GM10266 (cell line): ENCODE data around the gene C10orf62.

Experiments used
- DNase-seq: peaks from one replicate; pipeline ENCODE4 v3.0.0; 2012; ENCODE audit errors: extremely low spot score
- TF ChIP-seq, protein P1 (sequence below): IDR thresholded peaks from 2 replicates; pipeline ENCODE4 v1.5.1; 2012; ENCODE audit warnings: mild to moderate bottlenecking, low read depth; ENCODE audit not compliant: control insufficient read depth, insufficient read depth; ENCODE audit errors: missing control alignments

C10orf62 gene

GRCh38 chr10:97563337-97563736 lies 26.2 kb upstream of the C10orf62 start:
- TF ChIP-seq, protein P1, sequence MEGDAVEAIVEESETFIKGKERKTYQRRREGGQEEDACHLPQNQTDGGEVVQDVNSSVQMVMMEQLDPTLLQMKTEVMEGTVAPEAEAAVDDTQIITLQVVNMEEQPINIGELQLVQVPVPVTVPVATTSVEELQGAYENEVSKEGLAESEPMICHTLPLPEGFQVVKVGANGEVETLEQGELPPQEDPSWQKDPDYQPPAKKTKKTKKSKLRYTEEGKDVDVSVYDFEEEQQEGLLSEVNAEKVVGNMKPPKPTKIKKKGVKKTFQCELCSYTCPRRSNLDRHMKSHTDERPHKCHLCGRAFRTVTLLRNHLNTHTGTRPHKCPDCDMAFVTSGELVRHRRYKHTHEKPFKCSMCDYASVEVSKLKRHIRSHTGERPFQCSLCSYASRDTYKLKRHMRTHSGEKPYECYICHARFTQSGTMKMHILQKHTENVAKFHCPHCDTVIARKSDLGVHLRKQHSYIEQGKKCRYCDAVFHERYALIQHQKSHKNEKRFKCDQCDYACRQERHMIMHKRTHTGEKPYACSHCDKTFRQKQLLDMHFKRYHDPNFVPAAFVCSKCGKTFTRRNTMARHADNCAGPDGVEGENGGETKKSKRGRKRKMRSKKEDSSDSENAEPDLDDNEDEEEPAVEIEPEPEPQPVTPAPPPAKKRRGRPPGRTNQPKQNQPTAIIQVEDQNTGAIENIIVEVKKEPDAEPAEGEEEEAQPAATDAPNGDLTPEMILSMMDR: no peak
- no peak for DNase-seq

GRCh38 chr10:97564776-97565175 lies 24.7 kb upstream of the C10orf62 start:
- TF ChIP-seq, protein P1: no peak
- no peak for DNase-seq

DNA sequence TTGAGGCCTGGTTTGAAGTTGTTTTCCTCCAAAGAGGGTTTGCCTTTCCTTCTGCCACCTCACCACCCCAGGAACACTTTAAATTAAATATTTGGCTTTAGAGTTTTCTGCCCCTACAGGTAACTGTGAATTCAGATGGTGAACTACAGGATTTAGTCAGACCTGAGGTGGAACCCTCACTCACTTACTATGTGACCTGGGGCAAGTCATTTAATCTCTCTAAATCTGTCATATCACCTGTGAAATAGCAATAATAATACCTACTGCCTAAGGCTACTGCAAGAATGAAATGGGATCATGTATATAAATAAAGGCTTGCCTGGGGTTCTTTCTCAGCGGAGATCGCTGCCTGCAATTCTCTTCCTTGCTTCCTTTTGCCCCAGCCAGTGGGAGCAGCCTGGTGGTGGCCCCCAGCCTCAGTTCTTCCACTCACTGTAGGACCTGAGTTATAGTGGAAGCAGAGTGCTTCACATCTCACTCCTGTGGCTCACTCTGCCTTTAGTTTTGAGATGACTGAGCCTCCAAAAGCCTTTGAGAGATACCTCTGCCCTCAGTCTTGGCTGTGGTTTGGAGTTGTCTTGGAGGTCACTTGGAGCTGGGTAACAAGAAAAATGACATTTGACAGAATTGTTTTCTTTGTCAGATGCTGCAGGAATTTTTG lies 23.1 kb upstream of the C10orf62 start:
- DNase-seq: no peak
- TF ChIP-seq, protein P1: no peak

DNA sequence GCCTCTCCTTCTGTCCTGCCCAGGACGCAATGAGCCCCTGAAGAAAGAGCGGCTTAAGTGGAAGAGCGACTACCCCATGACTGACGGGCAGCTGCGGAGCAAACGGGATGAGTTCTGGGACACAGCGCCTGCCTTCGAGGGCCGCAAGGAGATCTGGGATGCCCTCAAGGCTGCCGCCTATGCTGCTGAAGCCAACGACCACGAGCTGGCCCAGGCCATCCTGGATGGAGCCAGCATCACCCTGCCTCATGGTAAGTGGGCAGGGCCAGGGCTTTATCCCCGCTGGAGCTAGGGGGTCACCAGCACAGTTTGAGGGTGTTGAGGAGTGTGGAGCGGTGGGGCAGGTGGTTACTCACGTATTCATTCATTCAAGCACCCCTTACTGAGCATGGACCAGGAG lies 21.6 kb upstream of the C10orf62 start:
- TF ChIP-seq, protein P1: no peak
- DNase-seq: no peak

DNA sequence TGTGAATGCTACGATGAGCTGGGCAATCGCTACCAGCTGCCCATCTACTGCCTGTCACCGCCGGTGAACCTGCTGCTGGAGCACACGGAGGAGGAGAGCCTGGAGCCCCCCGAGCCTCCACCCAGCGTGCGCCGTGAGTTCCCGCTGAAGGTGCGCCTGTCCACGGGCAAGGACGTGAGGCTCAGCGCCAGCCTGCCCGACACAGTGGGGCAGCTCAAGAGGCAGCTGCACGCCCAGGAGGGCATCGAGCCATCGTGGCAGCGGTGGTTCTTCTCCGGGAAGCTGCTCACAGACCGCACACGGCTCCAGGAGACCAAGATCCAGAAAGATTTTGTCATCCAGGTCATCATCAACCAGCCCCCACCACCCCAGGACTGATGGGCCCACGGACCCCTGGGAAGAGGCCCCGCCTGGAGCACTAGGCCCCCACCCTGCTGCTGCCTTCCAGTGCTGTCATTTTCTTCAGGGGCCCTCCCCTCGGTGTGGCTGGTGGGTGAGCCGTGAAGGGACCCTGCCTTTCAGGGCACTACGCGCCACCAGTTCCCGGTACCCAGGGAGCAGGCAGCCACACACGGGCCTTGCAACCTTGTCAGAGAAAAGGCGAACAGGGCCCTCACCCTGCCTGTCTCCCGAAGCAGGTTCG lies 19.3 kb upstream of the C10orf62 start:
- TF ChIP-seq, protein P1: no peak
- no peak for DNase-seq

DNA sequence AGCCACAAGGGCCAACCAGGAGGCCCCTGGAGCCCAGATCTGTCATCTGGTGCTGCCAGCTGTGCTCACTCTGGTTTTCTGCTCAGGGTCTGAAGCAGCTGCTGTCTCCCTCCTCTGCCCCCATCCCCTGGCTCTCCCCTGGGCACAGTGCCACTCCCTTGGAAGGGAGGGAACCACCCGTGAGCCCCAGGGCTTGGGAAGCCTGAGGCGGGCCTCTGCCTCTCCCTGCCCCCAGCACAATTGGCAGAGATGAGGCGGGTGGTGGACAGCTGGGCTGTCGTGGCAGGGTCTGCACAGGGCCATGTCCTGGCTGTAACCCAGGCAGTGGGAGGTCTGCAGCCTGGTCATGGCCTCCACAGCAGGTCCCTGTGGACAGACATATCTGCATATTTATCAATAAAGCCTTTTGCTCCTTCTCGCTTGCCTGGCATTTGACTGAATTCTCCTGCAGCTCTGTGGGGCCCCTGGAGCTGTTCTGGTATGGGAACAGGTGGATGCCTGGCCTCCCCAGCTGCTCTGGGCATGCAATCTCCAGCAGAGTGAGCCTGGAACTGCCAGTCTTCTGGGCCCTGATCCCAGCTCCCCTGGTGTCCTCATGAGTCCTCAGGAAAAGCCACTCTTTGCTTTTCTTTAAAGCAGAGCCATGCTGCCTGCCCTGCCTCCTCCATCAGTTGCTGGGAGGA lies 18.6 kb upstream of the C10orf62 start:
- no peak for DNase-seq
- TF ChIP-seq, protein P1: no peak

DNA sequence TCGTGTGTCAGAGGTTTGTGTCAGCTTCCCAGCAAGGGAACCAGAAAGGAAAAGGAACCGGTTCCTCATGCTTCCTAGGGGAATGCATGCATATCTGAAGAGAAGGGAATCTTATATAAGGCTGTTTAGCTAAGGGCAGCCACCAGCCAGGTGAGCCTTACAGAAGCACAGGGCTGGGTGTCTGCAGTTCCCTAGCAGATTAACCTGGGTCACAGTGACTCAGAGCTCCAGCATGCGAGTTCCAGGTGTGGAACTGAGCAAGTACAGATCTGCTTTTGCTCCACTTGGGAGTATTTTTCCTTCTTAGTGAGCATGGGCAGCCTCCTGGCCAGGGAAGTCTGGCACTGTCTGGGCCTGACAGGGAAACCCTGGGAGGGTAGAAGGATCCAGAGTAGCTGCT lies 17.9 kb upstream of the C10orf62 start:
- TF ChIP-seq, protein P1: no peak
- DNase-seq: no peak
